ACHN (cell line): ENCODE results near the gene SLC22A3.
A peak's percentile ranks its signal among the peaks of the same experiment; 100 is the strongest.
"Not testable (repeated sequence)": the region's sequence is repeated elsewhere in the genome, so short reads cannot be mapped to it uniquely, and the experiment has no call there.

Source experiments
- DNase-seq: peaks from one replicate; pipeline ENCODE4 v3.0.0-alpha.2; 2015
- in situ Hi-C: cut with HindIII; loops from 2 replicates; pipeline ENCODE4 v1.10.0; 2017; ENCODE audit warnings: low sequenced_read_pairs, low pct_ligation_motif_present, low pct_unique_long_range_greater_than_20kb

SLC22A3 gene

DNA sequence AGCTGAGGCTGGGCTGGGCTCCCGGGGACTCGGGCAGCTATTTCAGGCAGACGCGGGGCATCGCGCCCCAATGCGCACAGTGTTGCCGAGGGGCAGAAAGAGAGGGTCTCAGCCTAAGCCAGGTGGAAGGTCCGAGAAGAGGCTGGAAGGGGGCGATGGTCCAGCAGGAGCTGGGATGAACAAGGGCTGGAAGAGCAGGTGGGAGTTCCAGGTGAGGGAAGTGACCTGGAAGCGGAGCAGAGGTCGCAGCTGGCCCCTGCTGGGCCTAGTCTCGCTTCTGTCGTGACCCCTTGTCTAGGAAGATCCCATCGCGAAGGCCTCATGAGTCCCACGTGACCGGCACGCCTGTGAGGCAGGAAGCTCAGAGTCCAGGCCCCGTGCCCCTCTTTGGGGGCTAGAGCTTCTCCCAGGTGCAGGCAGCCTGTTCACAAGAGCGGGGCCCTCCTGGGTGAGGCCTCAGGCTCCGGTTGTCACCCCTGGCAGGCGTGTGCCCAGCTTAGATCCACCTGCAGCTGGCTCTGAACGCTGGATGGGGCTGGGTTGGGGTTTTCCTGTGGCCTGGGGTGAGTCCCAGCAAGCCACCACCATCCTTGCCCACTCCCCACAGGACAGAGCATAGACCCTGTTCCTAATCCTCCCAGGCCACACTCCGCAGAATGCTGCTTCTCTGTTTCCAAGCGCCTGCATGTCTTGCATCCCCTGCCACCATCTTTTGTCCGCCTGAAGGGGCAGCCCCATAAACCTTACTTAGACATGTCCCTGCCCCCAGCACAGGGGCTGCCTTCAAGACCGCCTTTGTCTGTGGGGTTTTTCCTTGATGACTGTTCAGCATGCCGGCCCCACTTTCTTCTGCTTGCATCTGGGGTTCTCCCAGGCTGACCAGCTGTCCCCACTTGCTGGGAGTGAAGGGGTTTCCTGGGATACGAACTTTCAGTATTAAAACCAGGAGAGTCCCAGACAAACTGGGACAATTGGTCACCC, 15.1 kb downstream of the SLC22A3 start:
- in situ Hi-C loops = no loop called here
- no peak for DNase-seq

DNA sequence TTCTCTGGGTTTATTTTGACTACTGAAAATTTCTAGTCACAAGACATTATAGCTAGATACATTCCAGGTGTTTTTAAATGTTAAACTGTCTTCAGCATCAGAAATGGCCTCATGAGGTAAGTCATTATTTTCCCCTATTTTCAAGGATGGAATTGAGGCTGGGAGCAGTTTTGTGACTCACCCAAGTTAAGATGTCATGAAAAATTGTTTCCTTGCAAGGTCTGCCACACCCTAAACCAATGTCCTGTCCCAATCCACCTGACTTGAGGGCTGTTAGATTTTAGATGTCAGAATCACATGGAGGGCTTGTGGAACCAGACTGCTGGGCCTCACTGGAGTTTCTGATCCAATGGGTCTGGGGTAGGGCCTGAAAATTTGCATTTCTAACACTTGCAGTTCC, 16.9 kb downstream of the SLC22A3 start:
- DNase-seq = no peak
- in situ Hi-C loops = no loop called here

DNA sequence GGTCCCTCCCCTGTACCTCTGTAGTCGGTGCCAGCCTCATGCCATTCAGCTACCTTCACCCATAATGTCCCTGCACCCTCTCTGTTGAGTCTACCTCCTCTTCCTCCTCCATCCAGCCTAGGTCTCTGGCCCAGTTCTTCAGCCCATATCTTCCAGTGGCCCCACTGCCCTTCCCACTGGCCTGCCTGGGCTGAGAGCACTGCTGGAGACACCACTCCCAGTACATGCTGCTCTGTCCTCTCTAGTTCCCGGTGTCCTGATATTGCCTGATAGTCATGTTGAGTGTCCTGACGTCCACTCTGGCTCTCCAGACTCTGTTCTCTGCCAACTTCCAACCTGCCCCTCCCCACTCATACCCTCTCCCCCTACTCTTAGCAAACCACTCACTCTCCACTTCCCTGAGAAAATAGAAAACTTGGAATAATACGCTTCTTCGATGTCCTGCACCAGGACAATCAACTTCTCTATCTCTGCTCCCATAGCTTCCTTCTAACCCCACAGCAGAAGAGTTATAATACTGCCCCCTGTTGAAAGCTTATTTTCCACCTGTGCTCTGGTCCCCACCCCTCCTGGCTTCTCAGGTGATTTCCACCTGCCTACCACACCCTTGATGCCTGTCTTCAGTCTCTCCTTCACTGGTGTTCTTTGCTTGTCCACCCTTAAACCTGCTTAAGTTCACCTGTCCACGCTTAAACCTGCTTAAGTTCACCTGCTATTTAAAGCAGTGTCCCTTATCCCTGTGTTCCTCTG, 19.8 kb downstream of the SLC22A3 start:
- in situ Hi-C loops = no loop called here
- DNase-seq = no peak

DNA sequence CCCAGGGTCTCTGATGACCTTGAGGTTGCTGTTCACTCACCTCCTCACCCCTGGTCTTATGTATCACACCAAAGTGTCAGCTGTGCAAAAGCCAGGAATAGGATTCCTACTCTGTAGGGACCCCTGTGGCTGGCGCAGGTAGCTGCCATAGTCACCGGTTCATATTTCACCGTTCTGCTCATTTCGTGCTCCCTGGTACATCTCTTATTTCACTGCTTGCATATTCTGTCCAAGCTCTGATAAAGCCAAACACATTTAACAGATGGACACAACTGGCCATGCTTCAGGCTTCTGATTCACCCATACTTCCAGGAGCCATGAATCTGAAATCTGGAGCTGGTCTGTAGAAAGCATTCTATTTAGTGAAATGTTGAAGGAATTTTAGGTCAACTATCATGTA, 20.5 kb downstream of the SLC22A3 start:
- no peak for DNase-seq
- in situ Hi-C loops = no loop called here

DNA sequence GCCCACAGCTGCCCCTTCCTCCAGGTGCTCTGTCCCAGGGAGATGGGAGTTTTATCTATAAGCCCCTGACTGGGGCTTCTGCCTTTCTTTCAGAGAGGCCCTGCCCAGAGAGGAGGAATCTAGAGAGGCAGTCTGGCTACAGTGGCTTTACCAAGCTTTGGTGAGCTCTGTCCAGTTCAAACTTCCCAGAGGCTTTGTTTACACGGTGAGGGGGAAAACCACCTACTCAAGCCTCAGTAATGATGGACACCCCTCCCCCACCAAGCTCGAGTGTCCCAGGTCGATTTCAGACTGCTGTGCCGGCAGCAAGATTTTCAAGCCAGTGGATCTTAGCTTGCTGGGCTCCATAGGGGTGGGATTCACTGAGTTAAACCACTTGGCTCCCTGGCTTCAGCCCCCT, 25.4 kb downstream of the SLC22A3 start:
- DNase-seq, in situ Hi-C loops: not testable (repeated sequence)

DNA sequence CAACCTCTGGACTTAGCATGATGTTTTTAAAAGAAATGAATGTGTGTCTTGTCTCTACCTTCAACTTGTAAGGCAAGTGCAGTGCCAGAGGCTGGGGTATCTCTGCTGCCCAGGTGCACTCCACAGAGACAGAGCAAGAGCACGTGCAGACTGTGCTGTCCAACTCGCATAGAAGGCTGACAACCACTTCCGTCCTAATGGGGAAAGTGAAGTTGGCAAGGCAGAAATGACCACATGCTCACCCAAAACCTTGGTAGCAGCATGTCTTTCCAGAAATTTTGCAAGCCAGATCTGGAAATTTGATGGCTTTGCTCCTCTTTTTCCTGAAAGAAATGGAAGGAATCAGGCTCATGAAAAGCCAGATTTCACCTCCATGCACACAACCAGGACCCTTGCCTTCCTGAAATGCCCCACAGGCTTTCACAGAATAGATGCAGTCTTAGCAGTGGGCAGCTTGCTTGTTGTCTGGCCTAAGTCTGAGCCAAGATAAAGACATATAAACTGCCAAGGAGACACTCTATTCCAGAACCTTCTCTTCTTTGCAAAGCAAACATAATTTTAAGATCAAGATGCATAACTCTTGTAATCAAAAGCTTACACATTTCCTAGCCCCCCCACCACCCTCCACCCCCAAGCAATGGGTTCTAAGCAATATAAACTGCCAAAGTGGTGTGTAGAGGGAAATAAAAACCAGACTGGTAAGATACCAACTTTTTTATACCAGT, 26.8 kb downstream of the SLC22A3 start:
- in situ Hi-C loops = no loop called here
- no peak for DNase-seq

DNA sequence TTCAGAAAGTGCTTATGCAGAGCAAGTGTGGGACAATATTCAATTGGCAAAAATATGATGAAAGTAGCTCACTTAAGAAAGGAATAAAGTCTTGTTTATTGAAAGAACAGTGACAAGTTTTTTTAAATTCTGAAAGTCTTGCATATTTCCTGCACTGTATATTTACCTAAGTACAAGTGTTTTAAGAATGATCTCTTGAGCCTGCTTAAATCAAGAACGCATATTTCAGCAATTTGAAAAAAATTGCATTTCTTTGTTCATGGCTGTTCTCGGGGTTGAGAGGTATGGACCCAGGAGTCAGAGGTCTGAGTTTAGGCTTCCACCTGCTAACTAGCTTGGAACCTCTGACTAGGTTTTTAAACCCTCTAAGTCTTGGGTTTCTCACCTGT, 27.4 kb downstream of the SLC22A3 start:
- DNase-seq = no peak
- in situ Hi-C loops = no loop called here

- in situ Hi-C loops = no loop called here
- DNase-seq = no peak
Measured at GRCh38 chr6:160376445-160376844, 28.3 kb downstream of the SLC22A3 start.

DNA sequence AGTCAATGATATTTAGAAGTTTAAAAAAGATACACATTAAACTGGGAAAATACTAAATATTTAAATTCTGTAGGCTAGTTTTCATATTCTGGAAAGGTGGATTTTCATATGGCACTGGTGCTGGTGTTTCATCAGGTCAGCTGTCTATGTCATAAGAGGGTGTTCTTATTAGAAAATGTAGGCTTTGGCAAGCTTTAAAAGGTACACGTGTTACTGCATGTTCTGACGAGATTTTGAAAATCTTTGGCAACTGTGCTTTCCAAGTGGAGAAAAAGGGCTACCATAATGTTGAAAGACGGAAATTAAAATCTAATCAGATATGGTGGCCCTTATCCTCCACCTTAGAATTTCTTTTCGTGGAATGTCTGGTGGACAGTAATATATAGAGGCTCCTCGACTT, 30.0 kb downstream of the SLC22A3 start:
- no peak for DNase-seq
- in situ Hi-C loops = no loop called here

GRCh38 chr6:160378882-160379281, 30.7 kb downstream of the SLC22A3 start:
- DNase-seq = no peak
- in situ Hi-C loops = no loop called here

GRCh38 chr6:160379466-160379865, 31.3 kb downstream of the SLC22A3 start:
- in situ Hi-C loops = no loop called here
- no peak for DNase-seq

GRCh38 chr6:160382946-160383345, 34.8 kb downstream of the SLC22A3 start:
- DNase-seq = no peak
- in situ Hi-C loops = no loop called here

- DNase-seq = peak; percentile 56
- in situ Hi-C loops = no loop called here
Measured at GRCh38 chr6:160386869-160387530, 38.8 kb downstream of the SLC22A3 start.

DNA sequence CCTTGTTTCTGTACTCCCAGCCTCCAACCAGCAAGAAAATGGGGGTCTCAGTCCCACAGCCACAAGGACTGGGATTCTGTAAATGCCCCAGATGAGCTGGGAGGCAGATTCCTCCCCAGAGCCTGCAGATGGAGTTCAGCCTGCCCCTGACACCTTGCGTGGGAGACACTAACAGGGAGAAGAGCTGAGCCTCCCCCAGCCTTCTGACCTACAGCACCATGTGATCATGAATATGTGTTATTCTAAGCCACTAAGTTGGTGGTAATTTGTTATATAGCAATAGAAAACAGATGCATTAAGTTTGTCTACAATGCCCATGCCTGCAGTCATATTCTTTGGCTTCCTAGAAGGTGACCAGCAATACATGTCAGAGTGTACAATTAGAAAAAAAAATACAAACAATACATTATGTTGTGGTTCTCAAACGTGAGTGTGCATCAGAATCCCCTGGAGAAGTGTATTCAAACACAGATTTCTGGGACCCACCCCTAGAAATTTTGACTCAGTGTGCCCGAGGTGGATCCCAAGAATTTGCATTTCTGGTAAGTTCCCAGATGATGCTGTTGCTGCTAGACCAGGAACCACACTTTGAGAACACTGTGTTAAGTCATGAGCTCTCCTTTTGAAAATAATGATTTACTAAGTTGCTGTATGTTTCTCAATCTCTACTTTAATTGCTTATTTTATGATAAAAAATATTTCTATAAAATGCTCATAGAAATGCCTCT, 39.9 kb downstream of the SLC22A3 start:
- DNase-seq = no peak
- in situ Hi-C loops = no loop called here

DNA sequence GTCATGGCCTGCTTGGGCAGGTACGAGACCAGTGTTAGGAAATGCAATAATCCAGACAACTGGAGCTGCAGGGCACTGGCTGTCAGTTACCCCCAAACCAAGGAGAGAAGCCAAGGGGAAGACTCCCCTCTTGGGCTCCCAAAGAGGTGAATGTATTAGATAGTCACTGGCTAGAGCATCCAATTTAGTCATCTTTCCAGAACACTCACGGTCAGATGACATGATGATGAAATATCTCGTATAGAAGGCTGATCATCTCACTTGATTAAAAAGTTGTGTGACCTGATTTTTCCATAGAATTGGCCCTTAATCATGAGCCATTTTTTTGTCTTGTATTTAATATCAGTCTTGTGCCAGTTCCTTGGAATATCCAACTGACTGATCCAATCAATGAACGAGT, 40.7 kb downstream of the SLC22A3 start:
- no peak for DNase-seq
- in situ Hi-C loops = no loop called here

DNA sequence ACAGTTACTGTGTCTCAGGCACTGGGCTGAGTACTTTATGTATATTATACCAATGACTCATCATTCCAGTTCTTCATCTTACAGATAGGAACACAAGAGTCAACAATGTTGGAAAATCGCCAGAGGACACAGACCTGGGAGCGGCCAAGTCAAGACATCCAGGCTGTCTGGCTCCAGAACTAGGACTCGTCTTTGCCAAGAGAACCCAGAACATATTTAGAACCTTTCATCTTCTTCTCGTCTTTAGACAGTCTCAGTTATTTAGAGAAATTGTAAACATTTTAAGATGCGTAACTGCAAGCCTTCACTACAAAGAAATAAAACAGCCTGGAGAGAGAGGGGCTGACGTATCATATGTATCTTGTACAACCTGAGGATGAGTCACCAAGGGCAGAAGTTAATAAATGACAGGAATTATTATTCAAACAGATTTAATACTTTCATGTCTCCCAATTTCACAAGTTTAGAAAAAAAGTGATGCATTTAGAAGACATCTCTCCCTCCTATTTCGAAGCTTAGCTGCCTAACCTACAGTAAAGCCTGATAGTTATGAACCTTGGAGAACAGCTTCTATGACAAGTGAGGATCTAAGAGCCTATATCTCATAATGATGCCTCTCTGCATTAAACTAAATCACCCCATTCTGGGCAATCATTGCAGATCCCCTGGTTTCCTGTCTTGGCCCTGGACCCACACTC, 43.4 kb downstream of the SLC22A3 start:
- in situ Hi-C loops = no loop called here

GRCh38 chr6:160393442-160393841, 45.3 kb downstream of the SLC22A3 start:
- DNase-seq, in situ Hi-C loops: not testable (repeated sequence)

More for the DNA sequence above, 43.4 kb downstream of the SLC22A3 start:
- peak; percentile 9 for DNase-seq
